DMS53 treated with DMSO at 0.1 percent for 48 hours (cell line): ENCODE measurements around the gene SESTD1.

Source experiments
- DNase-seq: peaks from one replicate; lab custom pipeline; 2025; ENCODE audit not compliant: unreplicated experiment; lab: John Stamatoyannopoulos, UW

SESTD1 gene, protein sequence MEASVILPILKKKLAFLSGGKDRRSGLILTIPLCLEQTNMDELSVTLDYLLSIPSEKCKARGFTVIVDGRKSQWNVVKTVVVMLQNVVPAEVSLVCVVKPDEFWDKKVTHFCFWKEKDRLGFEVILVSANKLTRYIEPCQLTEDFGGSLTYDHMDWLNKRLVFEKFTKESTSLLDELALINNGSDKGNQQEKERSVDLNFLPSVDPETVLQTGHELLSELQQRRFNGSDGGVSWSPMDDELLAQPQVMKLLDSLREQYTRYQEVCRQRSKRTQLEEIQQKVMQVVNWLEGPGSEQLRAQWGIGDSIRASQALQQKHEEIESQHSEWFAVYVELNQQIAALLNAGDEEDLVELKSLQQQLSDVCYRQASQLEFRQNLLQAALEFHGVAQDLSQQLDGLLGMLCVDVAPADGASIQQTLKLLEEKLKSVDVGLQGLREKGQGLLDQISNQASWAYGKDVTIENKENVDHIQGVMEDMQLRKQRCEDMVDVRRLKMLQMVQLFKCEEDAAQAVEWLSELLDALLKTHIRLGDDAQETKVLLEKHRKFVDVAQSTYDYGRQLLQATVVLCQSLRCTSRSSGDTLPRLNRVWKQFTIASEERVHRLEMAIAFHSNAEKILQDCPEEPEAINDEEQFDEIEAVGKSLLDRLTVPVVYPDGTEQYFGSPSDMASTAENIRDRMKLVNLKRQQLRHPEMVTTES

DNA sequence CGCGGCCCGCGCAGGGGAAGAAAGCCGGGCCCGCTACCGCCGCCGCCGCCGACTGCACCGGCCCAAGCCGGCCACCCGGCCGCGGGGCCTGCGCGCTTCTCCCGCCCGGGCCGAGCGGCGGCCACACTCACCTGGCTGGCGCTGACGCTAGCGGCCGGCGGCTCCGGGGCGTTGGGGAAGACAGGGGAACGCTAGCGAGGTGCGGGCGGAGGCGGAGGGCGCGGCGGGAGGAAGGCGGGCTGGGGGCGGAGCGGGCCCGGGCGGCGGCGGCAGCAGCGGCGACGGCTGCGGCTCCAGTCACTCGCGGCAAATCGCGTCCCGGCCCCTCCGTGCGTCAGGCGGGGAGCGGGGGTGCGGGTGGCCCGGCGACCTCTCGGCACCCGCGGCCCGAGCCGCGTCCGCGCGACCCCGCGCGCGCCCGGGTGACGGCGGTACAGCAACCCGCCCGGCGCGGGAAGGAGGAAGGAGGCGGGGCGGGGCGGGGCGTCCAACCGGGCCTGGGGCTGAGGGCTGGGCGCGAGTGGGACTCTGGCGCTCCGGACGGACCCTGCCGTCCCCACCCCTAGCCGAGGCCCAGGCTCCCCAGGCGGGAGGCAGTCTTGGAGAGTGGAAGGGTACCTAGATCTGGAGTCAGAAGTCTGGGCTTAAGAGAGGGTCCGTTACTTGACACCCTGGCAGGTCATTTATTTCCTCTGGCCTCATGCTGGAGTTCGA, at the start of gene SESTD1:
Gene SESTD1, minus strand, starts transcription at position 465 of the 714 bp plus-strand sequence. CDS start 72,991 bp downstream, outside the sequence.
- DNase-seq = peak; percentile 52

DNA sequence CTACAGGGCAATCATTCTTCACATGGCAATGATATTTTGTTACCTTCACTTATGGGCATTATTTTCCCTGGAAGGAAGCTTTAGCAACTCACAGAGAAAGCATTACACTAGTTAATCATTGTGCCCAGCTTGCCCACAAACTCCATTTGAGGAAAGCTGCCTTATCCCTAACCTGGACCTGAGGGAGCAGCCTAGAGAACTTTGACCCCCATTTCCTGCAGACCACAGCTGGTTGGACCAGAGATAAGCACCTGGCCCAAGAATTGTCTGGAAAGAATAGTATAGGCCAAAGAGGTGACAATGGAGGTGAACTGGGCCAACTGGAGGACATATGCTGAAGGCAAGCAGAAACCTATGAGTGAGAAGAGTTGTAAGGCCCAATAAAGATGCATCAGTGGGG, 48.4 kb upstream of the SESTD1 start:
- DNase-seq = no peak

DNA sequence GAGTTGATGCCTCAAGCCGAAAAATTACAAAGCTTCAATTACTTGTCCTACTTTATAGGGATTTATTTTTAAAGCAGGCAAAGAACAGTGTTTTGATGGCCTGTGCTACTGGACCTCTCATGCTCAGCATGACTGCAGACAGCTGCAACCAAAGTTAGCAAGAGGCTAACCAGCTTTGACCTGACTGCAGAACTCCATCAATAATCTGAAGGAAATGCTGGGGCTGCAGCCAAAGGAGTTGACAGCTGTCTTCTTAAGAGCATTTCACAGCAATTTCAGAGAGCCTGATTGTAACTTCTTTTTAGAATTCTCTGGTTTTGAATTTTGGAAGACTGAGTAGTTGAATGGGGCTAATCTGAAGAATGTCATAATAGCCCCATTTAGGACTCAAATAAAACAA, 46.5 kb upstream of the SESTD1 start:
- no peak for DNase-seq

DNA sequence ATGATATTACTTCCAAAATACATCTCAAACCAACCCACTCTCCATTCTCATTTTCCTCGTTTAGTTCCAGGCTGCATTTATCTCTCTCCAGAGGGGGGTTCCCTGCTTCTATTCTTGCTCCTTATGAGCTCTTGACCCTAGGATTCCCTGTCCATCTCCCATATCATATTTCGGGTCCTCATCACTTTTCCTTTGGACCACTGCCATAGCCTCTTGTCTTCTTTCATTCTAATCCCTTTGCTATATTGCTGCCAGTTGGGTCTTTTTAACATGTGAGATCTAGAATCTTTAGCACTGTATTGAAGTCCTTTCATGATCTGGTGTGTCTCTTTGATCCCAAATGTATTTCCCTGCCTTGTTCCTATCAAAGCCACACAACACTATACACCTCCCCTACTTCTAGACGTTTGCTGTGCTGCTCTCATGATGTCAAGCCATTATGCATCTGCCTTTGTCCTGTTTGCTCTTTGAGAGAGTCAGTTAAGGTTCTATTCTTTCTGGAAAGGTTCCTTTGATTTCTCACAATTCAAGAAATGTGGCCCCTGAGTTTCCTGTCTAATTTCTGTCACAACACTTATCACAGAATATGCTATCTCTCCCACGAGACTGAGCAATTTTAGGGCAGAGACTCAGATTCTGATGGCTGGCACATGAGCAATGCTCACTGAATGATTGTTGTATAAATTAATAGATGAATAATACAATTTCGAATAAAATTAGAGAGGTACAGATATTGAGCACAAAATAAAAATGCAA, 43.2 kb upstream of the SESTD1 start:
- no peak for DNase-seq

DNA sequence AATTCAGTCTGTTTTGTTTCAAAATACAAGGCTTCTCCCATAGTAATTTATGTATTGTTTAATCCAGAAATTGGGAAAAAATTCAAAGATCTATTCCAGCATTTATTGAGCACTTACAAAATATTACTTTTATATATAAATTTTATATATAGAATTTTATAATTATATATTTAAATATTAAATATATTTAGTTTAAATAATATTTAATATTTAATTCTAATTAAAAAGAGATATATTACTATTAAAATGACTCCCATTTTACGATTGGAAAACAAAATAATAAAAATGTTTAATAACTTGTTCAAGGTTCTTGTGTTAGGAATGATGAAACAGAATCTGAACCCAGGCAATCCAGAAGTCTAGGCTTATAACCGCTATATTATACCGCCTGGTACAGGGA, 40.5 kb upstream of the SESTD1 start:
- no peak for DNase-seq

DNA sequence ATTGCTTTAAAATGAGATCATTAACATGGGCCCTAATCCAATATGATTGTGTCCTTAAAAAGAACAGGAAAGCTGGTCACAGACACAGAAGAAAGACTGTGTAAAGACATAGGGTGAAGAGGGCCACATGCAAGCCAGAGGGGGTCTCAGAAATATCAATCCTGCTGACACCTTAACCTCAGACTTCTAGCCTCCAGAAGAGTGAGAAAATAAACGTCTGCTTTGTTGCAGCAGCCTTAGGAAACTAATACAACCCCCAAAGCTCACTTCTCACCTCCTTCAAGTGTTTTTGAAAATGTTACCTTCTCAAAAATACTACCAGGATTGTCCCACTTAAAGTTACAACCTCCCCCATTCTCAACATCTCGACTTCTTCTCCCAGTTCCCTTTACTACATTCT, 39.8 kb upstream of the SESTD1 start:
- DNase-seq = no peak

DNA sequence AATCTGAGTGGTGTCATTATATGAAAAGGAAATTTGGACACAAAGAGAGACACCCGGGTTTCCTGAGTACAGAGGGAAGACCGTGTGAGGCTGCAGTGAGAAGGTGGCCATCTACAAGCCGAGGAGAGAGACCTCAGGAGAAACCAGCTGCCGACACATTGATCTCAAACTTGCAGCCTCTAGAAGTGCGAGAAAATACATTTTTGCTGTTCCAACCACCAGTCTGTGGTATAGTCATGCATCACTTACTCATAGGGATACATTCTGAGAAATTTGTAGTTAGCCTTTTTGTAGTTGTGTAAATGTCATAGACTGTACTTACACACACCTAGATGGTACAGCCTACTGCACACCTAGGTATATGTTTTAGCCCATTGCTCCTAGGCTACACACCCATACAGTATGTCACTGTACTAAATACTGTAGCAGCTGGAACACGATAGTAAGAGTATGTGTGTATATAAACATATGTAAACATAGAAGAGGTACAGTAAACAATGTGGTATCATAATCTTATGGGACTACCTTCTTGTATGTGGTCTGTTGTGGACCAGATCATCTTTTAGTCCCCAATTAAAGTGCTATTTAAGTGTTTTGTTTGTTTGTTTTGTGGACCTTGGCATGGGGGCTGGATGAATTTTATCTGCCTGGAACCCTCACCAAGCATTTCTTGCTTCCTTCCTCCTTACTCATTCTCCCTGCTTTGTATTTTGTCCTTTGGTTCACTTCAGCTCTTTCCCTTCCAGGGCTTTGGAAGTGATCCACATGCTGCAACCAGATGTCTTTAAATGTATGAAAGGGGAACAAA, 38.3 kb upstream of the SESTD1 start:
- peak; percentile 32 for DNase-seq

DNA sequence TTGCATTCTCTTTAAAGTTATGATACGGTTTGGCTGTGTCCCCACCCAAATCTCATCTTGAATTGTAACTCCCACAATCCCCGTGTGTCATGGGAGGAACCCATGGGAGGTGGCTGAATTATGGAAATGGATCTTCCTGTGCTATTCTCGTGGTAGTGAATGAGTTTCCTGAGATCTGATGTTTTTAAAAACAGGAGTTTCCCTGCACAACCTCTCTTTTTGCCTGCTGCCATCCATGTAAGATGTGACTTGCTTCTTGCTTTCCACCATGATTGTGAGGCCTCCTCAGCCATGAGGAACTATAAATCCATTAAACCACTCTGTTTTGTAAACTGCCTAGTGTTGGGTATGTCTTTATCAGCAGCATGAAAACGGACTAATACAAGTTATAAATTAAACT, 37.5 kb upstream of the SESTD1 start:
- DNase-seq = no peak

DNA sequence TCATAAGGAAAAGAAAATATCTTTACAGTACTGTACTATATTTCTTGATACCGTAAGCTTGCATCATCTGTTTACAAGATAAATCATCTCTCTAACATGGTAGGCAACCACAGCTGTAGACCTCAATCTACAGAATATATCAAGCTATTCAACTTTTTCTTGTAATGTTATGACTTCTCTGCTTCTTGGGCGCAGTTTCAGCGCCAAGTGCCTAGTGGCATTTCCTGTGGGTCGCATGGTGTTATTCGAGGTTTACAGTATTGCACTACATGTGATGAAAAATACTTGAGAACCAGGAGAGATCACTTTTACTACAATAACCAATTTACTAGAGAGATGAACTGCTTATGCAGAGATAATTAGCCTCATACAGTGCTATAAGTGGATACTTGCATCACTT, 34.0 kb upstream of the SESTD1 start:
- DNase-seq = no peak

DNA sequence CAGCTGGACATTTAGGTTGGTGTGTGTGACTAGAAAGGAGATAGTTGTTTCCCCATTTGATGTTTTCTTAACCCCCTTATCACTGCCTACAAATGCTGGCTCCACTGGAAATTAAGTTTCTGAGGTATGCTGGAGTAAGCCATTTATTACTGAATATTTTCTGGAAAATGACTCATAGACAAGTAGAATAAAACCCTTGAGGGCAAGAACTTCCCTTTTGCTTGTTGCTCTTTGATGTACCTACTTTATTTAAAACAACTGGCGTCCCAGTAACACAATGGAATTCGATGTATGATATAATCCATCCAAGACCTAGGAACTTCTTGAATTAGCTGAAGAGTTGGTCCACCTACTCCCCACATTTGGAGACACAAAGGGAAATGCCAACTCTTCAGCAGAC, 33.3 kb upstream of the SESTD1 start:
- no peak for DNase-seq

DNA sequence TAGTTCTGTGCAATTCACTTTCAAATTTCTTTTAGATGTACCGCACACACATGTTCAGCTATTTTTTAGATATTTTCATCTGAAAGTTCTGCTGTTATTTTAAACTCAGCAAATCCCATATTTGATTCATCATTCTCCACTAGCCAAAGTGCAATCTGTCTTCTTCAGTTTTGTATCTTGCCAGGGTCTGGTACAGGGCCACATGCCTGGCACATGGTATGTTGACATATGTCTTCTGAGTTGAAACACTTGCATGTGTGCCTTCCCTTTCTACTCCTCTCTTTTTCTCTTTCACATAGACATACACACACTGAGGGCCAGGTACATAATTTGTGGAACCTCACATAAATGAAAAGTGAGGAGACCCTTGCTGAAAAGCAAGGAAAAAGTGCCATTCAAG, 25.7 kb upstream of the SESTD1 start:
- DNase-seq = no peak

DNA sequence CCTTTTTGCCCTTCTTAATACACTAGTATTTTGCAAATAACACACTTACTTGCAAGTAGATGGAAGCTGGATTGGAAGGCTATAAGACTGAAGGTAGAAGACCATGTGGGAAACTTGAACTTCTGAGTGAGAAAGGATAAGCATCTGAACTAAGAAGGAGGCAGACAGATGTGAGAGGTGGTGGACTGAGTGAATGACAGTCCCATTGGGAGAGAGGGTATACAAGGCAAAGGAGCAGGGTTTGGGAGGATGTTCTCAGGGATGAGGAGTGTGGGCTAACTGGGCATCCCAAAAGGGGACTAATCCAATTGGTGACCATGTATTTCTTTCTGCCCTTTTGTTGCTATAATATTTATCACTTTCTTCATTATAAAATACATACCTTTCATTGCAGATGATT, 20.4 kb upstream of the SESTD1 start:
- DNase-seq = no peak

DNA sequence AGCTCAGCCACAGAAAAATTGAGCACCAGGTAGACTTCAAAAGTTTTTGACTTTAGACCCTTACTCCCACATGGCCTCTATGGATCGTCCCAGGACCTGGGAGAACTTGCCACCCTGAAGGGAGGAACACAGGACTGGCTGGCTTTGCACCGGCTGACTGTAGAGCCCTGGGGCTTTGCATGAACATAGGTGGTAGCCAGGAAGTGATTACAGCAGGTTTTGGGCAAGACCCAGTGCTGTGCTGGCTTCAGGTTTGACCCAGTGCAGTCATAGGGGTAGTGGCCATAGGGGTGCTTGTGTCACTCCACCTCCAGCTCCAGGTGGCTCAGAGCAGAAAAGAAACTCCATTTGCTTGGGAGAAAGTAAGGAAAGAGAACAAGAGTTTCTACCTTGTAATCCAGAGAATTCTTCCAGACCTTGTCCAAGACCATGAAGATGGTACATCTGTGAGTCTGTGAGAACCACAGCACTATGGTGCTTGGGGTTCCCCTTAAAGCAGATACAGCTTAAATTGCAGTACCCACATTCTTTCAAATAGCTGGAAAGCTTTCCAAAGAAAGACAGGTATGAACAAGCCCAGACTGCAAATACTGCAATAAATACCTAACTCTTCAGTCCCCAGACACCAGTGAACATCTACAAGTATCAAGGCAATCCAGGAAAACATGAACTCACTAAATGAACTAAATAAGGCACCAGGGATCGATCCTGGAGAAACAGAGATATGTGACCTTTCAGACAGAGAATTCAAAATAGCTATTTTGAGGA, 13.0 kb upstream of the SESTD1 start:
- no peak for DNase-seq

DNA sequence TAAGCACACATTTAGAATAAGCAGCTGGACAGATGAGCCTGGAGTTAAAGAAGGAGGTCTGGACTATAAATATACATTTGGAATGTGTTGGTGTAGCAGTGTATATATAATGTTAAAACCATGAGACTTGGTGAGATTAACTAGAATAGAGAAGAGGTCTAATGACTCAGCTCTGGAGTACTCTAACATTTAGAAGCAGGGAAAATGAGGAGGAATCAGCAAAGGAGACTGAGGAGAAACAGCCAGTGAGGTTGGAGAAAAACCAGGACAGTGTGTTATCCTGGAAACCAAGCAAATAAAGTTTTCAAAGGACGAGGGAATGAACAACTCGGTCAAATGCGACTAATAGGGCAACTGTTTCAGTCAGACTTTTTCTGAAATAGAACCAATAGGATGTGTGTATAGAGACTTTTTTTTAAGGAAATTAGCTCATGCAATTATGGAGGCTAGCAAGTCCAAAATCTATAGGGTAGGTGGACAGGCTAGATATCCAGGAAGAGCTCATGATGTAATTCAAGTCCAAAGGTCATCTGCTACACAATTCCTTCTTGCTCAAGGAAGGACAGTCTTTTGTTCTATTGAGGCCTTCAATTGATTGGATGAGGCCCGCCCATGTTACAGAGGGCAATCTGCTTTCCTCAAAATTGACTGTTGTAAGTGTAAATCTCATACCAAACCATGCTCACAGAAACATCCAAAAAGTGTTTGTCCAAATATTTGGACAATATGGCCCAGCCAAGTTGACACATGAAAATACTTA, 10.8 kb upstream of the SESTD1 start:
- peak; percentile 67 for DNase-seq

DNA sequence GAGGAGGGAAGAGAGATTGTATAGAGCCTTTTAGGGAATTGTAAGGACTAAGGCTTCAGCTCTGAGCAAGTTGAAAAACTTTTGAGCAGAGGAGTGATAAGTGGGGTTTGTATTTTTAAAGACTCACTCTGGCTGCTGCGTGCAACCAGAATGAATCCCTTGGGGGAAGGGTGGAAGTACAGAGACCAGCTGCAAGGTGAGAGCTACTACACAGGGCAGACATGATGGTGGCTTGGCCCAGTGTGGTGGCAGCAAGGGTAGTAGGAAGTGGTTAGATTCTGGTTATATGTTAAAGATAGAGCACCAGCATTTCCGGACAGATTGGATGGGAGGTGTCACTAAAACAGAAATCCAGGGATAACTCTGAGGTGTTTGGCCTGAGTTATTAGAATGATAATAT, 10.1 kb upstream of the SESTD1 start:
- DNase-seq = no peak

DNA sequence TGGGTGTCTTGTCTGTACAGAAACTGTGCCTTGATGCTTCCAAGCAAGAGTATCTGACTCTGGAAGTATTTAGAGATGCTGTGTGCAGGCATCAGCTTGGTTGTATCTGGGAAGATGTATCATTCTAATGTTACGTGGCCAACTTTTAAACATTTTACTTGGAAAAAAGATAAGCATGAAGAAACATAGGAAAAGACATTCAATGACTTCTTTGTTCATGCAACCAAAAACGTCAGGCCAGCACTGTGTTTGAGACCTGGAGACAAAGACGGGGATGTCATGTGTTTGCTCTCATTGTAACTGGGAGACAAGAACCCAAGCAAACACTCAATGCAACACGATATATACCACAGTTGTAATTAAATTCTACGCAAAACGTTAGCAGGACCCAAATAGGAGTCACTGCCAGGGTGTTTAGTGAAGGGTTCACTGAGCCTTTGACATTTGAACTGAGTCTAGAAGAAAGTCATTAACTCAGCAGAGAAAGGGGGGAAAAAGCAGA, 8.9 kb upstream of the SESTD1 start:
- peak; percentile 75 for DNase-seq

DNA sequence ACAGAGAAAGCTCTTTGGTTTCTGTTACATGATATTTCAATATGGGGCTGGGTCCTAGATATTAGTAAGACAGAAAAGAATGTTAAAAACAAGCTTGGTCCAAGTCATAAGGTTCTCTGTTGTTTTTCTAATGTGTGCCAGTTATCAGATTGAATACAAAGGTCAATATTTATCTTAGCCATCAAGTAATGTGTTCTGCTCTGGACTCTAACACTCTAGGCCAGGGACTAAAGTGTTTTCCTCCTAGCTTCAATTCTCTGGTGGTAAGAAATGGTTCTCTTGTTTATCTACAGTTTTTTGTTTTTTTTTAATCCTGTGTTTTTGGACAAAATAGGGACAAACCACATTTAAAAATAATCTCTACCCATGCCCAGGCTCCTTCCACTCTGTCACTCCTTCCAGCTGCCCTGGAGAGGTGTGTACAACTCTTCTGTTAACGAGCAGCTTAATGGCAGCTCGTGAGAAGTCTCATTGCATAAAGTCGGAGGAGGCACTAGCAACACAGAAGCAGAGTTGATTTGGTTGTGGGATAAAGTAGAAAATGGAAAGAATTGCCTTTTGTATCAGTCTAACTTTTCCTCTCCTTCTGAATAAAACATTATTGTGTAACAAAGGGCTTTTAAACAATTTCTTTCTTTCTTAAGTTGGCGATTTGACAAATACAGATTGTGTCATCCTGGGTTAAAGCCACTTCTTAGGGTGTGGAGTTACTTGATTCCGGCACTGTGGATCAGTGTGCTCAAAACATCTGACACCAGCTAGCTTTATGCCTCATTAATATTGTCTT, 8.0 kb upstream of the SESTD1 start:
- DNase-seq = peak; percentile 65

DNA sequence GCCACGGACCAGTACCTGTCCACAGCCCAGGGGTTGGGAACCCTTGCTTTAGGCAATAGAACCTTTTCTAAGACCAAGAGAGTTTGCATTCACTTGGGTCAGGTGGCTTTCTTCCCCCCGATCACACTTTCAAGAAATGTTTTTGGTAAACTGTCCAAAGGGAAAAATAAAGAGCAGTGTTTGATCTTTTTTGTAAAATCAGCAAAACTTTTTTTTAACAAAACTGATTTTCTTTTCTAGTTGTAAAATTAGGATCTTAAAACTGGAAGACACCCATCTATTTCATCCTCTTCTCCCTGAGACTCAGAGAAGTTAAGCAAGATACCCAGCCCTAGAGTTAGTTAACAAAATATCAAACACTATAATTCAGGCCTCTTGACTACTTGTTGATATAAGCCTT, 6.1 kb upstream of the SESTD1 start:
- DNase-seq = no peak
